Measurements from ENCODE around the gene SLC50A1. TPM values are rescaled to one million over a fixed set of nuclear protein-coding genes. Genes with fewer than 3 reads are reported as not detected.
A peak's percentile ranks its signal among the peaks of the same experiment; 100 is the strongest.
"Not testable (repeated sequence)": the region's sequence is repeated elsewhere in the genome, so short reads cannot be mapped to it uniquely, and the experiment has no call there.

SLC50A1 gene
- total RNA-seq, 1 experiment from 2014 or later = 56.9 TPM

DNA sequence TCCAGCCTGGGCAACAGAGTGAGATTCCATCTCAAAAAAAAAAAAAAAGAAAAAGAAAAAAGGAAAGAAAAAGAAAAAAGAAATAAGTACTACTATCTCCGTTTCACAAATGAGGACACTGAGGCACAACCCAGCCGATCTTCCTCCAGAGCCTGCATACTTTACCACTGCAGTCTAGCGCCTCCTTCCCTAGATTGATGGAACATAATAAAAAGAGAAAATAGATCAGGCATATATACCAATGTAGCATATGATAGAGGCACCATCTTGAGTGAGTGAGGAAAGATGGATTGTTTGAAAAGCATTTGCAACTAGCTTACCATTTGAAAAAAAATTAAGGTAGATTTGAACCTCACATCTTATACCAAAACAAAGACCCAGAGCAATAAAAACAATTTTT lies 9.8 kb downstream of the SLC50A1 start:
- peaks cover 4% of the 10 kb centered on the region; the same call in 1 of the 2 replicates for H3K27me3 ChIP-seq

DNA sequence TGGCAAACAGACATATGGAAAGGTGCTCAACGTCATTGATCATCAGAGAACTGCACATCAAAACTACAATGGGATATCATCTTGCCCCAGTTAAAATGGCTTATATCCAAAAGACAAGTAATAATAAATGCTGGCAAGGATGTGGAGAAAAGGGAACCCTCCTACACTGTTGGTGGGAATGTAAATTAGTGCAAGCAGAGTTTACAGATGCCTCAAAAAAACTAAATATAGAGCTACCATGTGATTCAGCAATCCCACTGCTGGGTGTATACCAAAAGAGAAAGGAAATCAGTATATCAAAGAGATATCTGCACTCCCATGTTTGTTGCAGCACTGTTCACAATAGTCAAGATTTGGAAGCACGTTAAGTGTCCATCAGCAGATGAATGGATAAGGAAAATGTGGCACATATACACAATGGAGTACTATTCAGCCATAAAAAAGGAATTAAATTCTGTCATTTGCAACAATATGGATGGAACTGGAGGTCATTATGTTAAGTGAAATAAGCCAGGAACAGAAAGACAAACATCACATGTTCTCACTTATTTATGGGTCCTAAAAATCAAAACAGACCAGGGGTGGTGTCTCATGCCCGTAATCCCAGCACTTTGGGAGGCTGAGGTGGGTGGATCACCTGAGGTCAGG lies 20.5 kb downstream of the SLC50A1 start:
- H3K4me3 ChIP-seq, DNase-seq, H3K9me3 ChIP-seq, H3K36me3 ChIP-seq: not testable (repeated sequence)
- H3K27me3 ChIP-seq = peaks cover 21% of the 10 kb centered on the region

More for the DNA sequence above, 9.8 kb downstream of the SLC50A1 start:
- Histone ChIP-seq H3K9me3 (no peaks in the 10 kb centered on the region), H3K4me3 (no peak overlapping the region), H3K36me3 (no peaks in the 10 kb centered on the region)
- DNase-seq = no peak

DNA sequence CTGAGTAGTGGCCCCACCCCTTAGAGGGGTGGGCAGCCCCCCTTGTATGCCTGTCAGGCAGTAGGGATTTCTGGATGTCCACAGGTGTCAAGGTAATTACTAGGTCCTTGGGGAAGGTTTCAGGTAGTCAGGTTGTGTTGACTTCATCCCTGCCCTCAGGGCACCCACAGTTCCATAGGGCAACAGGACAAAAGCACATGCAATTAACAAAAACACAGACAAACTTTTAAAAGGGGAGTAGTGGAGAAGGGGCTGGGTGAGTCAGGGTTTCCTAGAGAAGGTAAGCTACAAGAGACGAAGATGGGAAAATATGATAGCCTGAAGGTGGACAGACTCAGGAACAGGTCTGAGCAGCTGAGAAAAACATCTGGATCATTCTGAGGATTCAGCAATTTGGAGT lies 23.3 kb downstream of the SLC50A1 start:
- H3K4me3 ChIP-seq = no peak overlapping the region
- peaks cover 15% of the 10 kb centered on the region for H3K27me3 ChIP-seq
- peaks cover 3% of the 10 kb centered on the region; the same call in 1 of the 2 replicates for H3K9me3 ChIP-seq
- no peak for DNase-seq
- no peaks in the 10 kb centered on the region for H3K36me3 ChIP-seq

DNA sequence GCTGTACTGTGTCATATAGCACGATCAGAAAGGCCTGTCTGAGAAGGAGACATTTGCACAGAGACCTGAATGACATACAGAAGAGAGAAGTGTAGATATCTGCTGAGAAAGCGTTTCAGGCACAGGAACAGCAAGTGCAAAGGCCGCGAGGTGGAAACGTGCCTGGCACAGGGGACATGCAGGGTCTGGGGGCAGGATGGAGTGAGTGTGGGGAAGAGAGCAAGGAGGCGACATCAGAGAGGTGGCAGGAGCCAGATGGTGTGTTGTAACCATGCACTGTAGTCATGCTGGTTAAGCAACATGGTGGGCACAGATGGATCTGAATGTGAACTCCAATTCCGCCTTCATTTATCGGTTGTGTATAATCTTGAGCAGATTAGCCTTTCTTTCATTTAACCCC lies 24.5 kb downstream of the SLC50A1 start:
- Histone ChIP-seq H3K36me3 (no peaks in the 10 kb centered on the region), H3K4me3 (no peak overlapping the region), H3K9me3 (peaks cover 1% of the 10 kb centered on the region; the same call in 1 of the 2 replicates), H3K27me3 (peaks cover 10% of the 10 kb centered on the region)
- DNase-seq = no peak

DNA sequence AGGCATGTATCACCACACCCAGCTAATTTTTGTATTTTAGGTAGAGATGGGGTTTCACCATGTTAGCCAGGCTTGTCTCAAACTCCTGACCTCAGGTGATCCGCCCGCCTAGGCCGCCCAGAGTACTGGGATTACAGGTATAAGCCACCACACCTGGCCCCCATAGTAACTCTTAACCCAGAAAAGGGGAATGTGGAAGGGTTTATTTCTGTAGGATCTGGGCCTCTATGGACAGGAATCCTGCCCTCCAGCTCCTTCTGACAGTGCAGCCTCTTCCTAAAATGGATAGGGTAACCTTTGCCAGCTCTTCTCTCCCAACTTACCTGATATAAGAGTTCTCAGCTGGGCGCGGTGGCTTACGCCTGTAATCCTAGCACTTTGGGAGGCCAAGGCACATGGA lies 27.0 kb downstream of the SLC50A1 start:
- not testable (repeated sequence) for H3K36me3 ChIP-seq, H3K9me3 ChIP-seq, H3K4me3 ChIP-seq, DNase-seq, H3K27me3 ChIP-seq

DNA sequence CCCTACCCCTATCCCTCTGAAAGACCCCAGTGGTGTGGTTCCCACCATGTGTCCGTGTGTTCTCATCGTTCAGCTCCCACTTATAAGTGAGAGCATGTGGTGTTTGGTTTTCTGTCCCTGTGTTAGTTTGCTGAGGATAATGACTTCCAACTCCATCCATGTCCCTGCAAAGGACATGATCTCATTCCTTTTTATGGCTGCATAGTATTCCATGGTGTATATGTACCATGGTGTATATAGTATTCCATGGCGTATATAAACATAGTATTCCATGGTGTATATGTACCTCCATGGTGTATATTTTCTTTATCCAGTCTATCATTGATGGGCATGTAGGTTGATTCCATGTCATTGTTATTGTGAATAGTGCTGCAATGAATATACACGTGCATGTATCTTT lies 28.1 kb downstream of the SLC50A1 start:
- not testable (repeated sequence) for H3K27me3 ChIP-seq, H3K9me3 ChIP-seq, H3K4me3 ChIP-seq, H3K36me3 ChIP-seq, DNase-seq

DNA sequence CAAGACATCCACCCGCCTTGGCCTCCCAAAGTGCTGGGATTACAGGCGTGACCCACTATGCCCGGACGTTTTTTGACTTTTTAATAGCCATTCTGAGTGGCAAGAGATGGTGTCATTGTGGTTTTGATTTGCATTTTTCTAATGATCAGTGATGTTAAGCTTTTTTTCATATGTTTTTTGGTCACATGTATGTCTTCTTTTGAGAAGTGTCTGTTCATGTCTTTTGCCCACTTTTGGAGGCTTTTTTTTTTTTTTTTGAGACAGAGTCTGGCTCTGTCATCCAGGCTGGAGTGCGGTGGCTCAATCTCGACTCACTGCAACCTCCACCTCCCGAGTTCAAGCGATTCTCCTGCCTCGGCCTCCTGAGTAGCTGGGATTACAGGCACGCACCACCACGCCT lies 29.0 kb downstream of the SLC50A1 start:
- H3K36me3 ChIP-seq, H3K9me3 ChIP-seq, H3K4me3 ChIP-seq, DNase-seq, H3K27me3 ChIP-seq: not testable (repeated sequence)

DNA sequence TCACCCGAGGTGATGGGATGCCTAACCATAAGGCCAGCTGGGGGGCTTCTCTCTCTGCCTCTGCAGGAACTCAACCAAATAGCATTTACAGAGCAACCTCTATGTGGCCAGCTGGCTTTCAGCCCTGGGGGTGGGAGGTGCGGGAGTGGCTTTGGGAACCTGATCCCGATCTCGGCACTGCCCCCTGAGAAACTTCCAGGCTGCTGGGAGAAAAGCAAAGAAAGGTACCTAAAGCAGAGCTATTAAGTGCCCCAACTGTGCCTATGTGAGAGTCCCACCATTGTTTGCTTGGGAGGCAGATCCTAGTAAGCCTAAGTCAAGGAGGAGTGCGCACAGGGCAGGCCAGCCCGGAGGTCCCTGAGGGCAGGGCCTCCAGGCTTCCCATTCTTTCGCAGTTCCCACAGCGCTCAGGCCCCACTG lies 30.4 kb downstream of the SLC50A1 start:
- H3K9me3 ChIP-seq = no peaks in the 10 kb centered on the region
- H3K36me3 ChIP-seq = peaks cover 15% of the 10 kb centered on the region
- DNase-seq = no peak
- H3K27me3 ChIP-seq = no peaks in the 10 kb centered on the region
- H3K4me3 ChIP-seq = no peak overlapping the region

DNA sequence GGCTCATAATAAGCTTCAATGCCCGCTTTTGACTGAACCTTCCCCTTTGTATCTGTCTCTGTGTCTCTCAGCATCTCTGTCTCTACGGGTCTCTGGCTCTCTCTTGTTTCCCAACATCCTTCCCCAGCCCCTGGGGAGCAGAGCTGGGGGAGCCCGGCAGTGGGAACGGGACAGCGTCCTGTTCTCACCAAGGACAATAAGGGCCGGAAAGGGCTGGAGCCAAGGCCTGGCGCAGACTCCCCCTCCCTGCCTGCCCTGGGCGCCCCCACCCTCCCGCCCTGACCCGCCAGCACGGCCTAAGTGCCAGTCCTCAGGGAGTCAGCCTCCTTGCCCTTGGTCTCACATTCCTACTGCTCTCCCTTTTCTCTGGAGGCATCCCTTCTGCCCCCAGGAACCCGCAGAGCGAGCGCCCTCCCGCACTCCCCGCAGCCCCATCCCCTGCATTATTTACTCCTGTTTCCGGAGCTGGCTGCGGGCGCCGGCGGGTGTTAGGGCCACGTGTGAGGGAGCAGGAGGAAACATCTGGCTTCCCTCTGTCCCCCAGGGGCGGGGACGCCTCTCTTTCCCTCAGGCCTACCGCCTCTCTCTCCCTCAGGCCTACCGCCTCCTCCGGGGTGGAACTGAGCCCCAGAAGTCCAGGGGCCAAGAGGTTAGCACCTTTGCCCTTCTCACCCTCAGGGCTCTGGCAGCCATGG lies 31.0 kb downstream of the SLC50A1 start:
- Histone ChIP-seq H3K4me3 (no peak overlapping the region), H3K9me3 (no peaks in the 10 kb centered on the region), H3K27me3 (no peaks in the 10 kb centered on the region), H3K36me3 (peaks cover 21% of the 10 kb centered on the region)
- DNase-seq = no peak

DNA sequence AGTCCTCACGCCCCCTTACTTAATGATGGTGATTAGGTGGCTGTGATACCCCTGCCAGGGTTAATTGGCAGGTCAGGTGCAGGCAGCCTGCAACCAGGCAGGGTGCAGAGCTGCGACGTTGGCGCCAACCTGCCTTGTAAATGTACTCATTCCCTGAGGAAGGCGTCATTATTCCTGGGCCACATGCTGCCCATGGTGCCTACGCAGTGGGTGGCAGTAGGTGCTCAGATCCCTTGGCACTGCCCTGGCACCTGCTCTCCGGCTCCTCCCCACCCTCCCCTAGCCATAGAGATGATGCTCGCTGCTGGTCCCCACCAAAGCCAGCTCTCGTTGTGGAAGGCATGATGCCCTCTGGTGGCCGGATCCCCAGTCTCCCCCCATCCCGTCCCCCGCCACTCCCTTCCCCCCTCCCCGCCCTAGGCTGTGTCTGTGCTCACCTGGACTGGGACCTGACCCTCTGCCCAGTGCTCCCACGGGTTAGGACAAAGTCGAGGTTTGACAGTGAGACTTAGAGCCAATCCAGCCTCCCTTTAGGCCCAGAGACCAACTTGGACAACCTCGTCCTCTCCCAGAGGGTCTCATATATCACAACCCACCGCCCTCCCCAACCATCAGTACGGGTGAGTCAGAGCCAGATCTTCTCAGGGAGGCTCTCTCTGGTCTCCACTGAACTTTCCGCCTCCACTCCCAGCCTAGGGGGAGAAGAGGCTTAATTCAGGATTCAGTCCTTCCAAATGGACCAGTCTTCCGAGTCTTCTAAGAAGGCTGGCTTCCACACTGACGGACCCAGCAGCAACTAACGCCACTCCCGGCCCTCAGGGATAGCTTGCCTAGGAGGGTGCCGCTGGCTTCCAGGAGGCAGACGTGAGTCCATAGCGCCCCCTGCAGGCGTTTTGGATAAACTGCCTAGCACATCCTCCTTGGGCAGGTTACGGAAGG lies 31.8 kb downstream of the SLC50A1 start:
- Histone ChIP-seq H3K9me3 (no peaks in the 10 kb centered on the region), H3K27me3 (no peaks in the 10 kb centered on the region), H3K4me3 (no peak overlapping the region), H3K36me3 (peaks cover 24% of the 10 kb centered on the region)
- peak; percentile 72 for DNase-seq

DNA sequence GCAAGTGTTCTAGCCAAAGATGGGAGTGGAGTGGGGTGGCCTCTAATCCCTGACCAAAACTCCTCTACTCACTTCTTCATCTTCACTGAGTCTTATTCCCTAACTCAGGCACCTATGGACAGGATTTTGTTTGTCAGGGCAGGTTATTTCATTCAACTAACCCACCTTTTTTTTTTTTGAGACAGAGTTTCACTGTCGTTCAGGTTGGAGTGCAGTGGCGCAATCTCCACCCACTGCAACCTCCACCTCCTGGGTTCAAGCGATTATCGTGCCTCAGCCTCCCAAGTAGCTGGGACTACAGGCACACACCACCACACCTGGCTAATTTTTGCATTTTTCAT lies 32.4 kb downstream of the SLC50A1 start:
- H3K9me3 ChIP-seq, H3K4me3 ChIP-seq, H3K27me3 ChIP-seq, DNase-seq: not testable (repeated sequence)
- H3K36me3 ChIP-seq = peaks cover 27% of the 10 kb centered on the region

DNA sequence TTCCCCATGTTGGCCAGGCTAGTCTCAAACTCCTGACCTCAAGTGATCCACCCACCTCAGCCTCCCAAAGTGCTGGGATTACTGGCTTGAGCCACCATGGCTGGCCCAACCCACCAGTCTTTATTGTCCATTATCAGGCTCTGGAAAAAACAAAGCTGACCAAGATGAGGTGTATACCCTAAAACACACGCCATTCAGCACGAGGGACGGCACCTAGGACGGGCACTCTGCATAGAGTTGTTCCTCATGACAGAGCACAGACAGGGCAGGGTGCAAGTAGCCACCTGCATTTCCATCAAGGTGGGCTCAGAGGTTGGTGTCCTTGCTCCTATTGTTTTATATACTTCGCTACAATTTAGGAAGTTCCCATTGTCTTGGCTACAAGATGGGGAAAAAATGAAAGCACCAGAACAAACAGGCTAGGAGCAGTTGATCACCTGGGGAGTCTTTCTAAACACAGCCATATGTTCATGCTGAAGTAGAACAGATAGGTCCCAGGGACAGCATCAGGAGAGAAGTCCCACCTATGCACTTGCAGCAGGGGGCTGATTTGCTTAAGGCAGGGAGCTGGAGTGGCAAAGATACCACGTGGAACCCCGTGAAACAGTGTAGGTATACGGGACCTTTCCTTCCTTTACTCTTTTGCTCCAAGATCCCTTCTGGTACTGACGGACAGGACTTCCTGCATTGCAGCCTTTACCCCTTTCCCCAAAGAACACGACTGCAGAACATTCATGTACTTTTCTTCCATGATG lies 33.0 kb downstream of the SLC50A1 start:
- Histone ChIP-seq H3K4me3 (no peak overlapping the region), H3K36me3 (peaks cover 27% of the 10 kb centered on the region), H3K27me3 (no peaks in the 10 kb centered on the region), H3K9me3 (no peaks in the 10 kb centered on the region)
- DNase-seq = no peak

DNA sequence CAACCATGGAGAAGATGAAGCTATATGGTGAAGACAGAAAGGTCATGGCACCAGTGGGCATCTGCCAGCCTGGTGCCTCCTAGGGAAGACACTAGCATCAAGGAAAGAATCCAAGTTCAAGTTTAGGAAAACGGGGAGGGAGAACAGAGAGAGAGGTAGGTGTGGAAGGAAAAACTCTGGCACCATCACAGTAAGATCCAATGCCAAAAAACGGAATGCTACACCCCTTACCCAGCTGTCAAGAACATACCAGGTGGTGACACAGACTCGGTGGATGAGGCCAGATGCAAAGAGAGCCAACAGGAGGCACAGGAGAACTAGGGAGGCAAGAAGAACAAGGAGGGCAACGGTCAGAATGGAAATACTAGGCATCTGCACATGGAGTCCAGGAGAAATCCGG lies 33.9 kb downstream of the SLC50A1 start:
- Histone ChIP-seq H3K9me3 (no peaks in the 10 kb centered on the region), H3K27me3 (no peaks in the 10 kb centered on the region), H3K36me3 (peaks cover 27% of the 10 kb centered on the region), H3K4me3 (no peak overlapping the region)
- DNase-seq = no peak

DNA sequence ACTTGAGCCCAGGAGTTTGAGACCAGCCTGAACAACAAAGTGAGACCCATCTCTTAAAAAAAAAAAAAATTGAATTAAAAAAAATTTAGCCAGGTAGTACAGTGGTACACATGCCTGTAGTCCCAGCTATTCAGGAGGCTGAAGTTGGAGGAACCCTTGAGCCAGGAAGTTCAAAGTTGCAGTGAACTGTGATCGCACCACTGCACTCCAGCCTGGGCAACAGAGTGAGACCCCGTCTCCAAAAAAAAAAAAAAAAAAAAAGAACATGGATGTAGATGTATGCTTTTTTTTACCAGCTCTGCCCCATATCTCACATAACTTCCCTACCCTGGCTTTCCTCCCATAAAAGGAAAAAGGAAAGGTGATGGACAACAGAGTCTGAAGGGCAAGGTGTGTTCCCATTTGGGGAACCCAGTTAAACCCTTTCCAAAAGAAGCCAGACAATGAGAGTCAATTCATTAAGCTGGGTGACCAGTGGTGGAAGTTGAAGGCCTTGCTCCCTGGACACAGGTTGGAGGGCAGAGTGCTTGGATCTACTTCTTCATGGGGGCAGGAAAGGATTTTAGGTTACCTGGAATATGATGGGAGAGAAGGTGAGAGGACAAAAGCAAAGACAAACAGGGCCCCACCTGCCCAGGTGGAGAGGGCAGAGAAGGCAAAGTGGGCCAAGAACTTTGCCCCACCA lies 34.6 kb downstream of the SLC50A1 start:
- DNase-seq = no peak
- H3K36me3 ChIP-seq = peaks cover 27% of the 10 kb centered on the region
- no peaks in the 10 kb centered on the region for H3K9me3 ChIP-seq
- H3K4me3 ChIP-seq = no peak overlapping the region
- no peaks in the 10 kb centered on the region for H3K27me3 ChIP-seq

DNA sequence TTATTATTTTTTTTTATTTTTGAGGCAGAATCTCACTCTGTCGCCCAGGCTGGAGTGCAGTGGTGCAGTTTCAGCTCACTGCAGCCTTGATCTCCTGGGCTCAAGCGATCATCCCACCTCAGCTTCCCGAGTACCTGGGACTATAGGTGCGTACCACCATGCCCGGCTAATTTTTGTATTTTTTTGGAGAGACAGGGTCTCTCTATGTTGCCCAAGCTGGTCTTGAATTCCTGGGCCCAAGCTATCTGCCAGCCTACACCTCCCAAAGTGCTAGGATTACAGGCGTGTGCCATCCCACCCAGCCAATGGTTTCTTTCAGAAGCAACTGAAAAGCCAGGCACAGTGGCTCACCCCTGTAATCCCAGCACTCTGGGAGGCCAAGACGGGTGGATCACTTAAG lies 35.2 kb downstream of the SLC50A1 start:
- no peak overlapping the region for H3K4me3 ChIP-seq
- DNase-seq = no peak
- H3K9me3 ChIP-seq = no peaks in the 10 kb centered on the region
- no peaks in the 10 kb centered on the region for H3K27me3 ChIP-seq
- H3K36me3 ChIP-seq = peaks cover 27% of the 10 kb centered on the region
